ENCODE data around the gene ATP5F1A. TPM values are rescaled to one million over a fixed set of nuclear protein-coding genes. Genes with fewer than 3 reads are reported as not detected.

ATP5F1A gene
- total RNA-seq, 2 experiments from 2014 or later, result 377 to 385 TPM

- ChIA-PET POLR2A (no interaction called here), CTCF (interaction anchor here (0.9 to 2.9 kb wide), 4 partner anchors 13 to 31 kb away, joined by 3 to 10 read pairs (median 4); no protein-coding TSS in a partner anchor)
- DNase-seq (peak; percentile 66), ATAC-seq (peak; percentile 81)
- H3K36me3 Mint-ChIP-seq (ENCODE audit: low read depth), result peaks cover 11% of the 10 kb centered on the region
- no peak overlapping the region for H3K27ac Mint-ChIP-seq
- peaks cover 41% of the 10 kb centered on the region for H3K4me1 Mint-ChIP-seq (ENCODE audit: low read depth)
- no peaks in the 10 kb centered on the region for H3K27me3 Mint-ChIP-seq (ENCODE audit: low read depth)
- H3K9me3 Mint-ChIP-seq (ENCODE audit: insufficient read depth), result no peaks in the 10 kb centered on the region
- H3K4me3 Mint-ChIP-seq, result peak overlapping the region; percentile 12
Observed at GRCh38 chr18:46042571-46043123, 55.4 kb downstream of the ATP5F1A start.

GRCh38 chr18:46040747-46041104 lies 57.4 kb downstream of the ATP5F1A start:
- Mint-ChIP-seq H3K4me1 (ENCODE audit: low read depth) (peaks cover 41% of the 10 kb centered on the region), H3K36me3 (ENCODE audit: low read depth) (peaks cover 11% of the 10 kb centered on the region), H3K27me3 (ENCODE audit: low read depth) (no peaks in the 10 kb centered on the region), H3K9me3 (ENCODE audit: insufficient read depth) (no peaks in the 10 kb centered on the region), H3K4me3 (no peak overlapping the region), H3K27ac (peak overlapping the region; percentile 3)
- CTCF ChIA-PET, result interaction anchor here (1.1 kb wide), 1 partner anchor 33 kb away, joined by 3 read pairs; no protein-coding TSS in a partner anchor
- ATAC-seq (peak; percentile 33), DNase-seq (no peak)
- POLR2A ChIA-PET, result interaction anchor here (0.8 kb wide), 1 partner anchor 43 kb away, joined by 3 read pairs; no protein-coding TSS in a partner anchor

DNA sequence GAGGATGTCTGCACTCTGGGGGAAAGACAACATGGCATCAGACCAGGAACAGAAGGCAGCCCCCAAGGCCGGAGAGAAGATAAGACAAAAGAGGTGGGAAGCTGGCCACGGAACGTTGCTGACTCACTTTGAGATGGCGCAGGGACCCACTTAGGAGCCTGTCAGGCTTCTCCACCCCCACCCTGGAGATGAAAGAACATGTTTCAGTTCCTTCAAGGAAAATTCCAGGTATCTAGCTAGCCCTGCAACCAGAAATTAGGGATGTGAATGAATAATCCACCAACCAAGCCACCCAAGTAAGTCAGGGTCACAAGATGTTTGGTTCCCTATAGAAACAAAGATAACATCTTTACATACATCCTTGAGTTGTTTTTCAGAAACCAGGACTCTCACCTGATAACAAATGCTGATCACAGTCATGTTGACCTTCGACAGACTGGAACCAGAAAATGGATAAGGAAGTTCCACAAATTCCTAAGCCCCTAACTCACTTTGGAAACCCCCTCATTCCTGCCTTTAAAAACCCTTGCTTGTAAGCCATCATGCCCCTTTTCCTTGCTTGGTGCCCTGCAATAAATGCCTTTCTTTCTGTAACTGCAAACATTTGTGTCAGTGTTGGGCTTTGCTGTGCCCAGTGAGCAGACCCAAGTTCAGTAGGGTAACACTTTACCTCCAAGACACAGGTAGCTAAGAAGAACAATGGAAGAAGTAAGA lies 57.9 kb downstream of the ATP5F1A start:
- no peaks in the 10 kb centered on the region for H3K27me3 Mint-ChIP-seq (ENCODE audit: low read depth)
- DNase-seq, result no peak
- H3K27ac Mint-ChIP-seq, result peak overlapping the region; percentile 3
- ChIA-PET CTCF (interaction anchor here (1.1 kb wide), 1 partner anchor 34 kb away, joined by 3 read pairs; no protein-coding TSS in a partner anchor), POLR2A (interaction anchor here (0.8 kb wide), 1 partner anchor 43 kb away, joined by 3 read pairs; no protein-coding TSS in a partner anchor)
- no peak for ATAC-seq
- H3K9me3 Mint-ChIP-seq (ENCODE audit: insufficient read depth), result no peaks in the 10 kb centered on the region
- peaks cover 41% of the 10 kb centered on the region for H3K4me1 Mint-ChIP-seq (ENCODE audit: low read depth)
- H3K36me3 Mint-ChIP-seq (ENCODE audit: low read depth), result peaks cover 11% of the 10 kb centered on the region
- no peak overlapping the region for H3K4me3 Mint-ChIP-seq

GRCh38 chr18:46037512-46038305 lies 60.4 kb downstream of the ATP5F1A start:
- CTCF ChIA-PET, result no interaction called here
- no peak overlapping the region for H3K4me3 Mint-ChIP-seq

DNA sequence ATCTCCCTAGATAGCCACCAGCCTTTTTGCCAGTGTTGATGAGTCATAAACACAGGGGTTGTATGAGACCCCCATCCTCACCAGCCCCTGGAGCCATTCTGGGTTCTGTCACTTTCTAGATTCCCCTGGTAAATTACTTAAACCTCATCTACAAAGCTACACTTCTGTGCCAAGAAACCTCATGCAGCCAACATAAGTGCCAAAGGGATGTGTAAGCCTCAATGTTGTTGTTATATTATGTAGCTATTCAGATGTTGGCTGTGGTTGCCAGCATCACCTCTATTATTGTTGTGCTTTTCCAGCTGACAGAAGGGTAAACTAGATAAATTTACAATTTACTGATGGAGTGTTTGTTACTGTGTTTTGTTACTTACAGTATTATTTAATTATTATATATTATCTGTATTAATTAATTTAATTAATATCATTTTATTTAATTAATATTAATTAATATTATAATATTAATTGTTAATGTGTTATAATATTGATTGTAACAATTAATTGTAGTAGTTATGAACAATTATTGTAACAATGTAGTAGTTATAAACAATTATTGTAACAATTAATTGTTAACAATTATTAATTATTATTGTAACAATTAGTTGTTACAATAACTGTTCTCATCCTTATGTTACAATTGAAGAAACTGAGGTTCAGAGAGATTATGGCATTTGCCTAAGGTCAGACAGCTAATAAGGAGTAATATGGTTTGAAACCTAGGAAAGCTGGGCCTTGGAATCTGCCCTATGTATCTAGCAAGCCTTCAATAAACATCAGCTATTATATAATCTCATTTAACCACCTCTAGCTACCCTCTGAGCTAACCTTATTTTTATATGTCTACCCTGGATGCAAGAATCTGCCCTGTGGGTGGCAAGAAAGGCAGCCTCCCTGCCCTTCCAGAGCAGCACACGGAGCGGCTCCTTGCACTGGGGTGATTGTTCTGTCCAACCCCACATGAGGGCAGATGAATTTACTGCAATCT lies 62.1 kb downstream of the ATP5F1A start:
- H3K4me1 Mint-ChIP-seq (ENCODE audit: low read depth), result peaks cover 16% of the 10 kb centered on the region
- CTCF ChIA-PET, result interaction anchor here (0.7 to 2.9 kb wide), 3 partner anchors 19 to 370 kb away, joined by 3 to 16 read pairs (median 3); partner anchors contain the start of gene PSTPIP2
- no peak overlapping the region for H3K4me3 Mint-ChIP-seq
- no peak overlapping the region for H3K27ac Mint-ChIP-seq
- H3K9me3 Mint-ChIP-seq (ENCODE audit: insufficient read depth), result no peaks in the 10 kb centered on the region
- peaks cover 9% of the 10 kb centered on the region for H3K36me3 Mint-ChIP-seq (ENCODE audit: low read depth)
- no peak for DNase-seq
- no peaks in the 10 kb centered on the region for H3K27me3 Mint-ChIP-seq (ENCODE audit: low read depth)
- POLR2A ChIA-PET, result no interaction called here
- no peak for ATAC-seq

More at GRCh38 chr18:46037512-46038305, 60.4 kb downstream of the ATP5F1A start:
- Mint-ChIP-seq H3K27me3 (ENCODE audit: low read depth) (no peaks in the 10 kb centered on the region), H3K9me3 (ENCODE audit: insufficient read depth) (no peaks in the 10 kb centered on the region), H3K27ac (no peak overlapping the region), H3K36me3 (ENCODE audit: low read depth) (peaks cover 9% of the 10 kb centered on the region), H3K4me1 (ENCODE audit: low read depth) (peaks cover 30% of the 10 kb centered on the region)
- ATAC-seq (no peak), DNase-seq (no peak)
- POLR2A ChIA-PET, result no interaction called here

GRCh38 chr18:46034230-46034629 lies 63.9 kb downstream of the ATP5F1A start:
- no peaks in the 10 kb centered on the region for H3K4me1 Mint-ChIP-seq (ENCODE audit: low read depth)
- H3K9me3 Mint-ChIP-seq (ENCODE audit: insufficient read depth), result no peaks in the 10 kb centered on the region
- DNase-seq (no peak), ATAC-seq (no peak)
- CTCF ChIA-PET, result interaction anchor here (1.1 to 2.9 kb wide), 3 partner anchors 21 to 39 kb away, joined by 3 to 16 read pairs (median 3); partner anchors contain the start of gene PSTPIP2
- H3K27ac Mint-ChIP-seq, result no peak overlapping the region
- H3K36me3 Mint-ChIP-seq (ENCODE audit: low read depth), result peaks cover 5% of the 10 kb centered on the region
- H3K27me3 Mint-ChIP-seq (ENCODE audit: low read depth), result peaks cover 1% of the 10 kb centered on the region
- POLR2A ChIA-PET, result no interaction called here
- H3K4me3 Mint-ChIP-seq, result no peak overlapping the region

GRCh38 chr18:46031741-46032140 lies 66.4 kb downstream of the ATP5F1A start:
- ChIA-PET POLR2A (no interaction called here), CTCF (interaction anchor here (1.5 kb wide), 1 partner anchor 42 kb away, joined by 4 read pairs; no protein-coding TSS in a partner anchor)
- H3K27me3 Mint-ChIP-seq (ENCODE audit: low read depth), result peaks cover 9% of the 10 kb centered on the region
- no peaks in the 10 kb centered on the region for H3K9me3 Mint-ChIP-seq (ENCODE audit: insufficient read depth)
- no peak overlapping the region for H3K4me3 Mint-ChIP-seq
- H3K4me1 Mint-ChIP-seq (ENCODE audit: low read depth), result peaks cover 7% of the 10 kb centered on the region
- ATAC-seq (no peak), DNase-seq (no peak)
- H3K27ac Mint-ChIP-seq, result no peak overlapping the region
- H3K36me3 Mint-ChIP-seq (ENCODE audit: low read depth), result peaks cover 12% of the 10 kb centered on the region

Other genes with a start within 250 kb of the ATP5F1A start
- gene EPG5, start 131.0 kb downstream of the ATP5F1A start, total RNA-seq, result 10 to 100 TPM; 23.1 to 23.9 TPM
- 1 to 10 TPM; 7.7 to 8.5 TPM for gene PSTPIP2, start 26.0 kb downstream of the ATP5F1A start, total RNA-seq
- 10 to 100 TPM; 63.7 to 65.9 TPM for gene HAUS1, start 6.1 kb upstream of the ATP5F1A start, total RNA-seq

Measured in activated CD8-positive, alpha-beta T cell treated with anti-CD3 and anti-CD28 coated beads, Interleukin-2, amount 10 ng/mL, durations not matched to agents 7 days and 5 days (primary cell).